Type B pancreatic cell (in vitro differentiated cells): ENCODE measurements around the gene CABP1. TPM values are rescaled to one million over a fixed set of nuclear protein-coding genes. Genes with fewer than 3 reads are reported as not detected.

Source experiments
- DNase-seq: peaks from one replicate; pipeline ENCODE4 v3.0.0; 2021; ENCODE audit warnings: mixed read lengths; ENCODE audit not compliant: unreplicated experiment; ENCODE audit errors: extremely low spot score
- H3K27ac Mint-ChIP-seq: 2 replicates; pipeline ENCODE4 v1.8.0; 2021; ENCODE audit warnings: mild to moderate bottlenecking, mixed read lengths
- H3K27me3 Mint-ChIP-seq: 2 replicates; pipeline ENCODE4 v1.8.0; 2021; ENCODE audit warnings: mixed read lengths
- H3K36me3 Mint-ChIP-seq: 2 replicates; pipeline ENCODE4 v1.8.0; 2021; ENCODE audit warnings: mixed read lengths
- H3K4me1 Mint-ChIP-seq: one replicate; pipeline ENCODE4 v1.8.0; 2021; ENCODE audit warnings: mixed read lengths; ENCODE audit not compliant: unreplicated experiment
- H3K4me3 Mint-ChIP-seq: 2 replicates; pipeline ENCODE4 v1.8.0; 2021; ENCODE audit warnings: mild to moderate bottlenecking, mixed read lengths
- H3K9me3 Mint-ChIP-seq: 2 replicates; pipeline ENCODE4 v1.8.0; 2021; ENCODE audit warnings: mixed read lengths
- total RNA-seq: library from RNA; stranded (reverse); gene quantifications from 2 replicates; pipeline ENCODE4 v1.2.1, GENCODE V29; 2021; ENCODE audit warnings: low replicate concordance
- TF ChIP-seq, protein P1 (sequence below): fragments of 200-600 bp; sonication (generic); conservative IDR thresholded peaks from 2 replicates; pipeline ENCODE4 v1.5.0; 2021; ENCODE audit warnings: antibody characterized with exemption, mild to moderate bottlenecking

CABP1 gene
- total RNA-seq, 1 donor from 2014 or later, result 0.56 TPM

DNA sequence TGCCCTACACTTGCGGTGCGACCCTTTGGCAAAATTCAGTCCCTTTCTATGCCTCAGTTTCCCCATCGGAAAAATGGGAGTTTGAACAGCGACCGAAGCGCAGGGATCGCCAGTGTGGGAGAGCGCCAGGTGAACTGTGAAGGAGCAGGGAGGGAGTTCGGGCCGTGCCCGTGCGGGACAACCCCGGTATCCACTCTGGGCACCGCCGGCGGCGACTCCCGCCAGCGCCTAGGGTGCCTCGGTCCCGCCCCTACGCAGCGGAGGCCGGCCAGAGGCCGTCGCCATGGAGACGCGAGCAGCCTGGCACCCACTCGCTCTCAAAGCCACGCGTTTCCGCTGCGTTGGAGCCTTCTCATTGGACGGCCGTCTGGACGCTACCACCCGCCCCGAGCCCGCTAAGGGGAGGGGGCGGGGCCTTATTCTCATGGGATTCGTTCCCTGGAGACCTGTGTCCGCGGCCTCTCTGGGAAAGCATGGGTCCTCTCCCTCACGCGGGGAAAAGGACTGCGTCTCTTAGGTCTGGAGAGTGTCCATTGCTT lies 45.8 kb downstream of the CABP1 start:
- Mint-ChIP-seq H3K4me3 (peak overlapping the region; percentile 97), H3K36me3 (no peaks in the 10 kb centered on the region), H3K27me3 (no peaks in the 10 kb centered on the region), H3K4me1 (peaks cover 29% of the 10 kb centered on the region), H3K27ac (peak overlapping the region; percentile 95), H3K9me3 (no peaks in the 10 kb centered on the region)
- TF ChIP-seq, protein P1, sequence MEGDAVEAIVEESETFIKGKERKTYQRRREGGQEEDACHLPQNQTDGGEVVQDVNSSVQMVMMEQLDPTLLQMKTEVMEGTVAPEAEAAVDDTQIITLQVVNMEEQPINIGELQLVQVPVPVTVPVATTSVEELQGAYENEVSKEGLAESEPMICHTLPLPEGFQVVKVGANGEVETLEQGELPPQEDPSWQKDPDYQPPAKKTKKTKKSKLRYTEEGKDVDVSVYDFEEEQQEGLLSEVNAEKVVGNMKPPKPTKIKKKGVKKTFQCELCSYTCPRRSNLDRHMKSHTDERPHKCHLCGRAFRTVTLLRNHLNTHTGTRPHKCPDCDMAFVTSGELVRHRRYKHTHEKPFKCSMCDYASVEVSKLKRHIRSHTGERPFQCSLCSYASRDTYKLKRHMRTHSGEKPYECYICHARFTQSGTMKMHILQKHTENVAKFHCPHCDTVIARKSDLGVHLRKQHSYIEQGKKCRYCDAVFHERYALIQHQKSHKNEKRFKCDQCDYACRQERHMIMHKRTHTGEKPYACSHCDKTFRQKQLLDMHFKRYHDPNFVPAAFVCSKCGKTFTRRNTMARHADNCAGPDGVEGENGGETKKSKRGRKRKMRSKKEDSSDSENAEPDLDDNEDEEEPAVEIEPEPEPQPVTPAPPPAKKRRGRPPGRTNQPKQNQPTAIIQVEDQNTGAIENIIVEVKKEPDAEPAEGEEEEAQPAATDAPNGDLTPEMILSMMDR, result no peak
- DNase-seq, result peak; percentile 94

DNA sequence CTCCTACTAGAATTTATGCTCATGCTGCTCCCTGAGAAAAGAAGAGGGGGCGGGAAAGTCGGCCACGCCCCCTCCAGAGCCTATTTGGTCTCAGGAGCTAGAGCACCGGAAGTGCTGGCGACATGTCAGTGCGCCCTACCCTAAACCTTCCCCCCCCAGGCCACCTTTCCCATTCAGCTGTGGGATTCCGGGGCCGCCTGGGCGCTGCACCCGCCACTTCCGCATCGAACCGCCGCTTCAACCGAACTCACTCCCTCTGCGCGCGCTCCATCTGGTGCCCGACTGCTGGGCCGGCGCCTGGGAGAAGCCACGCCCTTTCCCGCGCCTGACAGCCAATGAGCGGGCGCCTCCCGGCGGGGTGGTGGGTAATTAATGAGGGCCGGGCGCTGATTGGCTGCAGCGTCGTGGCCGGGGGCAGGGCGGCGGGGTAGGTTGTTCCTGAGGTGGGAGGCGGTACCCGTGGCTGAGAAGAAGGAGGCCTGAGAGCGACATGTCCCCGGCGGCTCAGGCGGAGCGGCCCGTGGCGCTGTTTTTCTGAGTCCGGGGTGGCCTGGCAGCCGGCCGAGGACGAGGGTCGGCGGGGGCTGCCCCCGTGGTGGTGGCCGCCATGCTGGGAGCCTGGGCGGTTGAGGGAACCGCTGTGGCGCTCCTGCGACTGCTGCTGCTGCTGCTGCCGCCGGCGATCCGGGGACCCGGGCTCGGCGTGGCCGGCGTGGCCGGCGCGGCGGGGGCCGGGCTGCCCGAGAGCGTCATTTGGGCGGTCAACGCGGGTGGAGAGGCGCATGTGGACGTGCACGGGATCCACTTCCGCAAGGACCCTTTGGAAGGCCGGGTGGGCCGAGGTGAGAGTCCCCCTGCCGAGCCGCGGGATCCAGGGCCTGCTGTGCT lies 46.5 kb downstream of the CABP1 start, which contains the start of gene MLEC:
Gene MLEC (plus strand): TSS at position 460 of the 888 bp plus-strand sequence. CDS start 148 bp downstream, at position 608.
- peaks cover 37% of the 10 kb centered on the region for H3K4me1 Mint-ChIP-seq
- H3K27me3 Mint-ChIP-seq, result no peaks in the 10 kb centered on the region

DNA sequence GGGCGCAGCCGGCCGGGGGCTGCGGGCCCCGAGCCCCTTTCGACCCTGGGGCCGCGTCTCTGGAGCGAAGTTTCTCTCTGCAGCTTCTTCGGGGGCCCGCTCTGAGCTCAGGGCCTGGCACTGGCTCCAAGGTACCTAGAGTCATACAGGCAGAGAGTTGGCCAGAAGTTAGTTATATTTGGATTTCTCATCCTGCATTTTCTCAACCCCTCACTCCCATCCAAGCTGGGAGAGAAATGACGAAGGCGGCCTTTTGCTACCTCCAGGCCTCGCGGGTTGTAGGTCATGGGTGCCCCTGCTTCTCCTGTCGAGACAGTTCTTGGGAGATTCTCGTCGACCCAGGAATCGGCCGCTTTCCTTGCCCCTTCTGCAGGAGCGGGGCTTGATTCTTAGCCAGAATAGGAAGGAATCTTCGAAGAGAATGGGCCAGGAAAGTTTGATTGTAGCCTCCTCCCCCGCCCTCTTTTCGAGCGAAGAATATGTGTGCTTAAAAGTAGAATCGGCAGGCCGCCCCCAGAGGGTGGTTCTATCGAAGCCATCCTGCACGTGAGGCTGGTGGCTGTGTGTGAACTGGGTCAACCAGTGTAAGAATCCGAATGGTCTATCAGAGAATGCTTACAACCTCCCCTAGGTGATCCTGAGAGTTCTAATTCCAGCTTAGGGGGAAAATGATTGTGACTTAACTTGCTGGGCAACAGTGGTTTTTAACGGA lies 47.3 kb downstream of the CABP1 start:
- DNase-seq, result no peak

More for the DNA sequence above, 46.5 kb downstream of the CABP1 start, which contains the start of gene MLEC:
- H3K9me3 Mint-ChIP-seq, result no peaks in the 10 kb centered on the region
- peak; percentile 99 for DNase-seq
- TF ChIP-seq, protein P1, result no peak
- no peaks in the 10 kb centered on the region for H3K36me3 Mint-ChIP-seq
- peak within 1 kb of the TSS; percentile 95 for H3K27ac Mint-ChIP-seq
- H3K4me3 Mint-ChIP-seq, result peak within 1 kb of the TSS; percentile 97

GRCh38 chr12:120688527-120689071 lies 48.2 kb downstream of the CABP1 start:
- H3K4me1 Mint-ChIP-seq, result peaks cover 47% of the 10 kb centered on the region
- H3K27me3 Mint-ChIP-seq, result no peaks in the 10 kb centered on the region
- H3K4me3 Mint-ChIP-seq, result peak overlapping the region; percentile 91
- H3K9me3 Mint-ChIP-seq, result no peaks in the 10 kb centered on the region
- TF ChIP-seq, protein P1, result no peak
- peak overlapping the region; percentile 73 for H3K27ac Mint-ChIP-seq
- peaks cover under 1% of the 10 kb centered on the region for H3K36me3 Mint-ChIP-seq
- no peak for DNase-seq

More for the DNA sequence above, 47.3 kb downstream of the CABP1 start:
- Mint-ChIP-seq H3K4me1 (peaks cover 45% of the 10 kb centered on the region), H3K27ac (peak overlapping the region; percentile 73), H3K27me3 (no peaks in the 10 kb centered on the region), H3K9me3 (no peaks in the 10 kb centered on the region), H3K4me3 (peak overlapping the region; percentile 91), H3K36me3 (no peaks in the 10 kb centered on the region)
- TF ChIP-seq, protein P1, result no peak

- peaks cover 54% of the 10 kb centered on the region for H3K4me1 Mint-ChIP-seq
- no peak for DNase-seq
- TF ChIP-seq, protein P1, result peak; percentile 15
- H3K4me3 Mint-ChIP-seq, result peak overlapping the region; percentile 91
- H3K36me3 Mint-ChIP-seq, result peaks cover 7% of the 10 kb centered on the region
- H3K27ac Mint-ChIP-seq, result peak overlapping the region; percentile 73
- no peaks in the 10 kb centered on the region for H3K27me3 Mint-ChIP-seq
- H3K9me3 Mint-ChIP-seq, result no peaks in the 10 kb centered on the region
These were observed 49.1 kb downstream of the CABP1 start for GRCh38 chr12:120689397-120690082.
